ENCODE measurements around the gene BAG3.
A peak's percentile ranks its signal among the peaks of the same experiment; 100 is the strongest.

The BAG3 gene

GRCh38 chr10:119625570-119626280 is 25.5 kb upstream of the BAG3 start:
- no peak for DNase-seq (ENCODE audit: low read depth)
- TF ChIP-seq CTCF (conservative IDR thresholded peaks at IDR 0.05; ENCODE audit: low read length), result no peak

GRCh38 chr10:119630300-119630699 is 20.9 kb upstream of the BAG3 start:
- no peak overlapping the region for H3K4me3 ChIP-seq (ENCODE audit: low read length)
- TF ChIP-seq CTCF (conservative IDR thresholded peaks at IDR 0.05; ENCODE audit: low read length), result no peak
- DNase-seq (ENCODE audit: low read depth), result no peak

More at GRCh38 chr10:119625570-119626280, 25.5 kb upstream of the BAG3 start:
- H3K4me3 ChIP-seq (ENCODE audit: low read length), result no peak overlapping the region

- no peak for TF ChIP-seq CTCF (conservative IDR thresholded peaks at IDR 0.05; ENCODE audit: low read length)
- no peak for DNase-seq (ENCODE audit: low read depth)
- no peak overlapping the region for H3K4me3 ChIP-seq (ENCODE audit: low read length)
These were observed 17.5 kb upstream of the BAG3 start for GRCh38 chr10:119633538-119634218.

- peak; percentile 54 for DNase-seq (ENCODE audit: low read depth)
- TF ChIP-seq CTCF (conservative IDR thresholded peaks at IDR 0.05; ENCODE audit: low read length), result no peak
- no peak overlapping the region for H3K4me3 ChIP-seq (ENCODE audit: low read length)
These were observed 17.0 kb upstream of the BAG3 start for GRCh38 chr10:119634219-119634544.

- no peak overlapping the region for H3K4me3 ChIP-seq (ENCODE audit: low read length)
- TF ChIP-seq CTCF (conservative IDR thresholded peaks at IDR 0.05; ENCODE audit: low read length), result no peak
- DNase-seq (ENCODE audit: low read depth), result no peak
These were observed 13.5 kb upstream of the BAG3 start for GRCh38 chr10:119637631-119638030.

GRCh38 chr10:119638982-119639381 is 12.2 kb upstream of the BAG3 start:
- TF ChIP-seq CTCF (conservative IDR thresholded peaks at IDR 0.05; ENCODE audit: low read length), result no peak
- no peak for DNase-seq (ENCODE audit: low read depth)
- H3K4me3 ChIP-seq (ENCODE audit: low read length), result no peak overlapping the region

GRCh38 chr10:119640384-119640783 is 10.8 kb upstream of the BAG3 start:
- TF ChIP-seq CTCF (conservative IDR thresholded peaks at IDR 0.05; ENCODE audit: low read length), result no peak
- DNase-seq (ENCODE audit: low read depth), result no peak
- H3K4me3 ChIP-seq (ENCODE audit: low read length), result no peak overlapping the region
